H1 (cell line): ENCODE results near the gene PIAS3. TPM values are rescaled to one million over a fixed set of nuclear protein-coding genes. Genes with fewer than 3 reads are reported as not detected.

Source experiments
- CTCF ChIA-PET: fragments of 300-600 bp; sonication (Branson Sonifier 250); formaldehyde crosslinking; loops from one replicate; lab custom pipeline; 2021; ENCODE audit not compliant: partially characterized antibody; lab: Charles Lee
- POLR2A ChIA-PET: fragments of 300-600 bp; sonication (Branson Sonifier 250); formaldehyde crosslinking; loops from one replicate; lab custom pipeline; 2021; ENCODE audit warnings: inconsistent platforms; ENCODE audit not compliant: partially characterized antibody; lab: Charles Lee
- DNase-seq, 2 experiments: peaks; one replicate each; pipeline versions ENCODE4 v3.0.0 to v3.0.0-alpha.2; 2010 to 2022; ENCODE audit warnings: low spot score in 2 of 2, low read depth in 1 of 2, mixed read lengths in 1 of 2
- FAIRE-seq: peaks from 2 replicates; lab custom pipeline; 2011; peaks lifted over from hg19 to GRCh38; lab: Jason Lieb, UNC
- H2AFZ ChIP-seq: 2 replicates; pipeline ENCODE4 v1.8.1; 2012; ENCODE audit warnings: low read length, inconsistent platforms
- H2AK5ac ChIP-seq: 2 replicates; pipeline ENCODE4 v1.6.1; 2013; ENCODE audit warnings: low read depth, low read length
- H2BK120ac ChIP-seq: replicated peaks from 2 replicates; pipeline ENCODE3; 2013; ENCODE audit warnings: low read depth, low read length, inconsistent platforms
- H2BK12ac ChIP-seq: 2 replicates; pipeline ENCODE4 v1.6.1; 2013; ENCODE audit warnings: low read depth, low read length
- H2BK15ac ChIP-seq: 2 replicates; pipeline ENCODE4 v1.6.1; 2013; ENCODE audit warnings: low read length
- H2BK20ac ChIP-seq: 2 replicates; pipeline ENCODE4 v1.6.1; 2013; ENCODE audit warnings: low read length
- H2BK5ac ChIP-seq: 2 replicates; pipeline ENCODE4 v1.6.1; 2013; ENCODE audit warnings: low read depth, low read length
- H3K14ac ChIP-seq: 2 replicates; pipeline ENCODE4 v1.6.1; 2013; ENCODE audit warnings: inconsistent platforms; ENCODE audit not compliant: insufficient read length
- H3K18ac ChIP-seq: 2 replicates; pipeline ENCODE4 v1.6.1; 2013; ENCODE audit warnings: low read length; ENCODE audit errors: extremely low read depth
- H3K23ac ChIP-seq: 2 replicates; pipeline ENCODE4 v1.6.1; 2013; ENCODE audit warnings: inconsistent platforms; ENCODE audit not compliant: insufficient read length
- H3K23me2 ChIP-seq: 2 replicates; pipeline ENCODE4 v1.6.1; 2013; ENCODE audit warnings: low read depth, low read length
- H3K27ac ChIP-seq: 2 replicates; pipeline ENCODE4 v1.6.1; 2011; ENCODE audit warnings: low read depth, low read length, inconsistent platforms
- H3K27me3 ChIP-seq, 4 experiments: replicated peaks in 1 of 4; 1 replicate in 1 of 4; 2 replicates in 3 of 4; pipeline versions ENCODE4 v1.6.1 to v1.8.1; 2011 to 2013; ENCODE audit warnings: low read length in 3 of 4, mild to moderate bottlenecking in 3 of 4, inconsistent platforms in 2 of 4, mixed read lengths in 2 of 4, moderate library complexity in 1 of 4; ENCODE audit not compliant: control insufficient read depth in 3 of 4, insufficient read depth in 3 of 4; ENCODE audit errors: extremely low read depth in 1 of 4
- H3K36me3 ChIP-seq, 4 experiments: 2 replicates each; pipeline versions ENCODE4 v1.6.1 to v1.8.1; 2011 to 2013; ENCODE audit warnings: mild to moderate bottlenecking in 4 of 4, low read length in 3 of 4, moderate library complexity in 2 of 4, control low read depth in 1 of 4, inconsistent platforms in 1 of 4; ENCODE audit not compliant: insufficient read depth in 4 of 4, control insufficient read depth in 2 of 4
- H3K4ac ChIP-seq: replicated peaks from 2 replicates; pipeline ENCODE3; 2013; ENCODE audit warnings: low read length, low read depth, mixed read lengths, inconsistent platforms; ENCODE audit not compliant: insufficient read length
- H3K4me1 ChIP-seq, 4 experiments: replicated peaks in 1 of 4; 1 replicate in 1 of 4; 2 replicates in 3 of 4; pipeline versions ENCODE4 v1.6.1 to v1.8.1; 2011 to 2013; ENCODE audit warnings: low read length in 3 of 4, inconsistent platforms in 2 of 4, mixed read lengths in 1 of 4; ENCODE audit not compliant: insufficient read depth in 4 of 4, control insufficient read depth in 3 of 4
- H3K4me2 ChIP-seq, 2 experiments: 2 replicates each; pipeline versions ENCODE4 v1.6.1 to v1.8.1; 2011 to 2013; ENCODE audit warnings: low read depth in 2 of 2, low read length in 2 of 2, control low read depth in 1 of 2, inconsistent platforms in 1 of 2, mild to moderate bottlenecking in 1 of 2; ENCODE audit not compliant: insufficient read depth in 1 of 2
- H3K4me3 ChIP-seq, 4 experiments: fragments of 200-600, 300-600 bp in 1 of 4; sonication (generic), shearing (Covaris generic), sonication (Bioruptor Twin) in 1 of 4; 2 replicates each; pipeline versions ENCODE4 v1.5.1 to v1.8.1; 2011 to 2016; ENCODE audit warnings: low read length in 4 of 4, low read depth in 3 of 4, control low read depth in 2 of 4, inconsistent platforms in 2 of 4, mild to moderate bottlenecking in 2 of 4, mixed read lengths in 1 of 4, moderate library complexity in 1 of 4; ENCODE audit not compliant: insufficient read depth in 2 of 4; ENCODE audit errors: extremely low read depth in 1 of 4
- H3K56ac ChIP-seq: replicated peaks from 2 replicates; pipeline ENCODE3; 2013; ENCODE audit warnings: low read depth, mild to moderate bottlenecking, mixed read lengths, low read length, inconsistent platforms; ENCODE audit not compliant: insufficient read length
- H3K79me1 ChIP-seq: 2 replicates; pipeline ENCODE4 v1.6.1; 2013; ENCODE audit warnings: low read depth, low read length, control low read depth
- H3K79me2 ChIP-seq, 2 experiments: 2 replicates each; pipeline versions ENCODE4 v1.6.1 to v1.8.1; 2012 to 2013; ENCODE audit warnings: low read length in 2 of 2, mild to moderate bottlenecking in 2 of 2, inconsistent platforms in 1 of 2; ENCODE audit not compliant: insufficient read depth in 2 of 2, control insufficient read depth in 1 of 2
- H3K9ac ChIP-seq, 4 experiments: replicated peaks in 1 of 4; 1 replicate in 1 of 4; 2 replicates in 3 of 4; pipeline versions ENCODE4 v1.6.1 to v1.8.1; 2011 to 2013; ENCODE audit warnings: low read depth in 3 of 4, low read length in 3 of 4, control low read depth in 2 of 4, mild to moderate bottlenecking in 2 of 4, moderate library complexity in 2 of 4, inconsistent platforms in 1 of 4; ENCODE audit errors: extremely low read depth in 1 of 4
- H3K9me3 ChIP-seq, 2 experiments: 2 replicates each; pipeline versions ENCODE4 v1.6.1 to v1.8.1; 2012 to 2013; ENCODE audit warnings: mild to moderate bottlenecking in 2 of 2, moderate library complexity in 2 of 2, control low read depth in 1 of 2, inconsistent platforms in 1 of 2, low read depth in 1 of 2, low read length in 1 of 2, mixed read lengths in 1 of 2; ENCODE audit not compliant: insufficient read depth in 2 of 2
- H4K20me1 ChIP-seq, 2 experiments: replicated peaks in 1 of 2; 2 replicates each; pipeline versions ENCODE3 to v1.8.1; 2011 to 2013; ENCODE audit warnings: inconsistent platforms in 2 of 2, low read length in 2 of 2, mild to moderate bottlenecking in 1 of 2; ENCODE audit not compliant: insufficient read depth in 2 of 2, control insufficient read depth in 1 of 2
- H4K5ac ChIP-seq: 2 replicates; pipeline ENCODE4 v1.6.1; 2013; ENCODE audit warnings: low read length, low read depth, mixed read lengths, inconsistent platforms; ENCODE audit not compliant: insufficient read length
- H4K8ac ChIP-seq: 2 replicates; pipeline ENCODE4 v1.8.0; 2013; ENCODE audit warnings: mild to moderate bottlenecking, moderate library complexity, low read length, inconsistent platforms; ENCODE audit not compliant: insufficient read depth; ENCODE audit errors: extremely low read depth
- H4K91ac ChIP-seq: replicated peaks from 2 replicates; pipeline ENCODE3; 2013; ENCODE audit warnings: low read length, mixed read lengths, inconsistent platforms; ENCODE audit not compliant: insufficient read length
- FOSL1 ChIP-seq: IDR thresholded peaks from 2 replicates; pipeline ENCODE4 v1.6.1; 2011; ENCODE audit warnings: mild to moderate bottlenecking, low read depth, low read length, moderate library complexity; ENCODE audit not compliant: insufficient read depth
- POLR2A ChIP-seq, 2 experiments: IDR thresholded peaks; 1 replicate in 1 of 2; 2 replicates in 1 of 2; pipeline ENCODE4 v1.6.1; 2011; ENCODE audit warnings: low read depth in 2 of 2, low read length in 2 of 2, mild to moderate bottlenecking in 2 of 2; ENCODE audit errors: control extremely low read depth in 1 of 2
- WGBS, 2 experiments: shearing (Covaris generic) in 1 of 2; methylation state at CpG; one replicate each; pipeline versions ENCODE4 v1.1.6 to v1.1.7; 2013 to 2015; ENCODE audit warnings: low lambda C conversion rate in 2 of 2, mixed read lengths in 2 of 2, inconsistent platforms in 1 of 2, low coverage in 1 of 2, missing lambda C conversion rate in 1 of 2; ENCODE audit not compliant: insufficient replicate concordance in 2 of 2, insufficient coverage in 1 of 2, insufficient read length in 1 of 2; ENCODE audit errors: extremely low coverage in 1 of 2, missing lambda C conversion rate in 1 of 2; 5-methylcytosine and 5-hydroxymethylcytosine counted together
- polyA plus RNA-seq, 7 experiments: library from polyadenylated mRNA; depleted of rRNA in 3 of 7; stranded (reverse) in 5 of 7; unstranded in 2 of 7; fragments of >200 nt in 5 of 7; fragments of 200-250 nt in 2 of 7; gene quantifications; 1 replicate in 5 of 7; 2 replicates in 1 of 7; 4 replicates in 1 of 7; pipeline versions ENCODE4 v1.2.1 to v1.2.3, GENCODE V29; 2011 to 2013; ENCODE audit warnings: missing spikeins in 2 of 7, mixed read lengths in 2 of 7
- total RNA-seq: library from RNA; stranded (reverse); fragmentation: NEBNext Ultra II Directional; extraction: Animal tissue kit (Norgen Biotek cat#: 25700); gene quantifications from 2 replicates; pipeline ENCODE4 v1.2.1, GENCODE V29; 2021

PIAS3 gene
- total and polyA plus RNA-seq, 2 of the 8 experiments (the other 6 are each of a cell fraction or from before 2014, with no cell fraction given), result 36.7 to 49.9 TPM

GRCh38 chr1:145874646-145875045 is 15.8 kb upstream of the PIAS3 start:
- H2BK5ac ChIP-seq, result no peak overlapping the region
- H3K4me1 ChIP-seq, result peaks cover 1 to 17% (median 4%) of the 10 kb centered on the region in 4 experiments; a peak in 6 of 7 replicates
- POLR2A ChIA-PET, result interaction anchor here (0.6 to 4.0 kb wide), 4 partner anchors 17 to 47 kb away, joined by 3 to 34 read pairs (median 4); partner anchors contain the start of gene PIAS3
- peaks cover 14% of the 10 kb centered on the region; the same call in 1 of the 2 replicates for H3K23me2 ChIP-seq
- no peak overlapping the region for H4K8ac ChIP-seq
- no peak overlapping the region for H4K5ac ChIP-seq
- H3K27me3 ChIP-seq, result peaks cover 0 to 24% (median 12%) of the 10 kb centered on the region in 4 experiments; a peak in 6 of 7 replicates
- no peak overlapping the region for H2AFZ ChIP-seq
- H3K4me2 ChIP-seq, result no peak overlapping the region
- H2BK12ac ChIP-seq, result no peak overlapping the region
- CTCF ChIA-PET, result interaction anchor here (0.6 to 4.3 kb wide), 6 partner anchors 11 to 165 kb away, joined by 3 to 42 read pairs (median 4); partner anchors contain the start of genes ITGA10, NUDT17 and PIAS3
- H3K9me3 ChIP-seq, result no peaks in the 10 kb centered on the region
- H3K14ac ChIP-seq, result no peak overlapping the region
- no peak overlapping the region for H3K9ac ChIP-seq
- H2BK120ac ChIP-seq, result no peak overlapping the region
- FAIRE-seq, result no peak
- H3K23ac ChIP-seq, result no peak overlapping the region
- H4K91ac ChIP-seq, result no peak overlapping the region
- no peaks in the 10 kb centered on the region for H3K79me1 ChIP-seq
- no peak overlapping the region for H3K18ac ChIP-seq
- H3K4me3 ChIP-seq, result no peak overlapping the region
- no peak for DNase-seq
- no peak overlapping the region for H3K27ac ChIP-seq
- no peak overlapping the region for H2BK20ac ChIP-seq
- no peak overlapping the region for H2BK15ac ChIP-seq
- TF ChIP-seq POLR2A (IDR thresholded peaks at IDR 0.05; ENCODE audit: control extremely low read depth in 1 of 2, low read depth in 2 of 2, low read length in 2 of 2) (no peak), FOSL1 (no peak)
- no peak overlapping the region for H3K4ac ChIP-seq
- no peaks in the 10 kb centered on the region for H4K20me1 ChIP-seq
- 93% methylated on average over 12 of the region's 12 CpGs; no CpG with 5 or more reads in 1 of the 2 experiments for WGBS, 2 experiments
- no peak overlapping the region for H3K56ac ChIP-seq
- H3K79me2 ChIP-seq, result no peaks in the 10 kb centered on the region
- H3K36me3 ChIP-seq, result no peaks in the 10 kb centered on the region
- H2AK5ac ChIP-seq, result no peak overlapping the region
